Nephron (organoid): ENCODE data around the gene TP53BP2.

Source experiments
- H3K27ac Mint-ChIP-seq, 3 experiments: 2 replicates each; pipeline ENCODE4 v1.8.0; 2020; ENCODE audit warnings: mixed read lengths in 3 of 3, mild to moderate bottlenecking in 2 of 3, moderate library complexity in 1 of 3
- H3K27me3 Mint-ChIP-seq: 2 replicates; pipeline ENCODE4 v1.8.0; 2021; ENCODE audit warnings: low read depth, mild to moderate bottlenecking, moderate library complexity, mixed read lengths
- H3K36me3 Mint-ChIP-seq: 2 replicates; pipeline ENCODE4 v1.8.0; 2020; ENCODE audit warnings: low read depth, mixed read lengths
- H3K4me1 Mint-ChIP-seq: 2 replicates; pipeline ENCODE4 v1.8.0; 2020; ENCODE audit warnings: mixed read lengths
- H3K4me3 Mint-ChIP-seq, 3 experiments: 2 replicates each; pipeline ENCODE4 v1.8.0; 2020; ENCODE audit warnings: mild to moderate bottlenecking in 3 of 3, mixed read lengths in 3 of 3, moderate library complexity in 2 of 3
- H3K9me3 Mint-ChIP-seq: 2 replicates; pipeline ENCODE4 v1.8.0; 2020; ENCODE audit warnings: mixed read lengths
- CTCF ChIP-seq, 3 experiments: fragments of 200-600 bp; sonication (generic); IDR thresholded peaks; one replicate each; pipeline ENCODE4 v1.5.0; 2021; ENCODE audit warnings: antibody characterized with exemption in 3 of 3; ENCODE audit not compliant: unreplicated experiment in 3 of 3

The TP53BP2 gene

GRCh38 chr1:223765036-223765718 is 80.6 kb downstream of the TP53BP2 start:
- Mint-ChIP-seq H3K4me1 (peaks cover 14% of the 10 kb centered on the region), H3K36me3 (peaks cover 64% of the 10 kb centered on the region), H3K27me3 (no peaks in the 10 kb centered on the region), H3K27ac (peak overlapping the region in 2 of 3 experiments; percentile 39 to 44), H3K4me3 (no peak overlapping the region), H3K9me3 (no peaks in the 10 kb centered on the region)
- no peak for TF ChIP-seq CTCF (IDR thresholded peaks at IDR 0.05; ENCODE audit: unreplicated experiment in 3 of 3)

GRCh38 chr1:223763881-223764280 is 81.9 kb downstream of the TP53BP2 start:
- no peak for TF ChIP-seq CTCF (IDR thresholded peaks at IDR 0.05; ENCODE audit: unreplicated experiment in 3 of 3)
- Mint-ChIP-seq H3K4me3 (no peak overlapping the region), H3K4me1 (peaks cover 14% of the 10 kb centered on the region), H3K27me3 (no peaks in the 10 kb centered on the region), H3K36me3 (peaks cover 63% of the 10 kb centered on the region), H3K27ac (no peak overlapping the region), H3K9me3 (no peaks in the 10 kb centered on the region)

GRCh38 chr1:223763251-223763650 is 82.5 kb downstream of the TP53BP2 start:
- Mint-ChIP-seq H3K27ac (peak overlapping the region in 2 of 3 experiments; percentile 7 to 26), H3K36me3 (peaks cover 58% of the 10 kb centered on the region), H3K27me3 (no peaks in the 10 kb centered on the region), H3K4me3 (no peak overlapping the region), H3K9me3 (no peaks in the 10 kb centered on the region), H3K4me1 (peaks cover 14% of the 10 kb centered on the region)
- no peak for TF ChIP-seq CTCF (IDR thresholded peaks at IDR 0.05; ENCODE audit: unreplicated experiment in 3 of 3)

- TF ChIP-seq CTCF (IDR thresholded peaks at IDR 0.05; ENCODE audit: unreplicated experiment in 3 of 3), result no peak
- no peaks in the 10 kb centered on the region for H3K27me3 Mint-ChIP-seq
- H3K4me3 Mint-ChIP-seq, result no peak overlapping the region
- no peaks in the 10 kb centered on the region for H3K9me3 Mint-ChIP-seq
- peaks cover 14% of the 10 kb centered on the region for H3K4me1 Mint-ChIP-seq
- H3K27ac Mint-ChIP-seq, result no peak overlapping the region
- H3K36me3 Mint-ChIP-seq, result peaks cover 58% of the 10 kb centered on the region
Observed at GRCh38 chr1:223761411-223761810, 84.3 kb downstream of the TP53BP2 start.

GRCh38 chr1:223760833-223761232 is 84.9 kb downstream of the TP53BP2 start:
- H3K4me3 Mint-ChIP-seq, result no peak overlapping the region
- H3K36me3 Mint-ChIP-seq, result peaks cover 53% of the 10 kb centered on the region

More at GRCh38 chr1:223760833-223761232, 84.9 kb downstream of the TP53BP2 start:
- no peaks in the 10 kb centered on the region for H3K27me3 Mint-ChIP-seq
- TF ChIP-seq CTCF (IDR thresholded peaks at IDR 0.05; ENCODE audit: unreplicated experiment in 3 of 3), result no peak
- H3K27ac Mint-ChIP-seq, result no peak overlapping the region
- H3K9me3 Mint-ChIP-seq, result no peaks in the 10 kb centered on the region
- H3K4me1 Mint-ChIP-seq, result peaks cover 10% of the 10 kb centered on the region
